HepG2 (cell line): ENCODE measurements around the gene FOXL3. TPM values are rescaled to one million over a fixed set of nuclear protein-coding genes. Genes with fewer than 3 reads are reported as not detected.

Source experiments
- E2F1 ChIP-seq: sonication (generic); formaldehyde crosslinking; IDR thresholded peaks from 2 replicates; pipeline ENCODE4 v1.5.0; 2020; ENCODE audit warnings: missing genetic modification reagents
- FOXA1 ChIP-seq, 2 experiments: fragments of 450-650 bp in 1 of 2; sonication (generic) in 1 of 2; formaldehyde crosslinking in 1 of 2; IDR thresholded peaks; 2 replicates each; pipeline versions ENCODE4 v1.4.0 to v1.6.1; 2016 to 2020; ENCODE audit warnings: missing genetic modification reagents in 1 of 2
- HOXA5 ChIP-seq: sonication (generic); formaldehyde crosslinking; IDR thresholded peaks from 2 replicates; pipeline ENCODE4 v1.4.0; 2020; ENCODE audit warnings: missing genetic modification reagents
- KLF12 ChIP-seq: sonication (generic); formaldehyde crosslinking; IDR thresholded peaks from 2 replicates; pipeline ENCODE4 v1.4.0; 2020; ENCODE audit warnings: missing genetic modification reagents, borderline replicate concordance
- MLX ChIP-seq: IDR thresholded peaks from 2 replicates; pipeline ENCODE4 v1.6.1; 2016
- PRDM10 ChIP-seq: sonication (generic); formaldehyde crosslinking; IDR thresholded peaks from 2 replicates; pipeline ENCODE4 v1.4.0; 2020; ENCODE audit warnings: low read depth, missing genetic modification reagents
- SOX13 ChIP-seq, 3 experiments: fragments of 450-650 bp in 1 of 3; sonication (generic) in 1 of 3; formaldehyde crosslinking in 1 of 3; IDR thresholded peaks in 2 of 3; conservative IDR thresholded peaks in 1 of 3; 2 replicates each; pipeline versions ENCODE4 v1.5.0 to v1.6.1; 2016 to 2020; ENCODE audit warnings: antibody characterized with exemption in 1 of 3, mild to moderate bottlenecking in 1 of 3, missing compliant biosample characterization in 1 of 3, missing genetic modification reagents in 1 of 3, moderate library complexity in 1 of 3
- ZHX1 ChIP-seq: sonication (generic); formaldehyde crosslinking; IDR thresholded peaks from 2 replicates; pipeline ENCODE4 v1.8.1; 2022; ENCODE audit warnings: low read depth, mild to moderate bottlenecking, missing genetic modification reagents
- ZNF230 ChIP-seq: sonication (generic); formaldehyde crosslinking; IDR thresholded peaks from 2 replicates; pipeline ENCODE4 v1.4.0; 2020; ENCODE audit warnings: mild to moderate bottlenecking, missing genetic modification reagents
- polyA plus RNA-seq, 8 experiments: library from polyadenylated mRNA; depleted of rRNA in 3 of 8; stranded (reverse) in 7 of 8; unstranded in 1 of 8; fragments of >200 nt; fragmentation: Illumina TruSeq in 4 of 8; extraction: Trizol in 4 of 8; gene quantifications; 2 replicates each; pipeline versions ENCODE4 v1.2.1 to v1.2.3, GENCODE V29; 2011 to 2016; ENCODE audit warnings: low read depth in 4 of 8, missing spikeins in 1 of 8, mixed read lengths in 1 of 8; ENCODE audit not compliant: insufficient read depth in 1 of 8
- total RNA-seq, 5 experiments: library from RNA; depleted of rRNA; stranded (reverse); fragments of >200 nt; fragmentation: Illumina TruSeq; extraction: Trizol; gene quantifications; 2 replicates each; pipeline ENCODE4 v1.2.3, GENCODE V29; 2016; ENCODE audit warnings: low read depth in 1 of 5

Gene FOXL3
- total and polyA plus RNA-seq, 2 of the 13 experiments (the other 11 are each of a cell fraction or from before 2014, with no cell fraction given): not detected

GRCh38 chr7:325051-325798 is 35.3 kb downstream of the FOXL3 start (continued):
- TF ChIP-seq HOXA5 (no peak), SOX13 (IDR thresholded peaks at IDR 0.05) (no peak), SOX13 (CRISPR knock-in tag; conservative IDR thresholded peaks at IDR 0.05 in 1 of 2, IDR thresholded peaks at IDR 0.05 in 1 of 2) (no peak), MLX (CRISPR knock-in tag) (no peak), PRDM10 (CRISPR knock-in tag) (no peak), FOXA1 (IDR thresholded peaks at IDR 0.05) (no peak), FOXA1 (CRISPR knock-in tag; IDR thresholded peaks at IDR 0.05) (no peak), ZHX1 (CRISPR knock-in tag) (no peak), E2F1 (no peak), KLF12 (CRISPR knock-in tag) (no peak), ZNF230 (no peak)
